GM15510 (cell line): ENCODE data around the gene PDK1.

ENCODE experiments used
- POLR2A ChIP-seq: IDR thresholded peaks from 3 replicates; pipeline ENCODE4 v1.6.1; 2011; ENCODE audit warnings: borderline replicate concordance; ENCODE audit not compliant: insufficient read length; ENCODE audit errors: extremely low read depth

Gene PDK1

DNA sequence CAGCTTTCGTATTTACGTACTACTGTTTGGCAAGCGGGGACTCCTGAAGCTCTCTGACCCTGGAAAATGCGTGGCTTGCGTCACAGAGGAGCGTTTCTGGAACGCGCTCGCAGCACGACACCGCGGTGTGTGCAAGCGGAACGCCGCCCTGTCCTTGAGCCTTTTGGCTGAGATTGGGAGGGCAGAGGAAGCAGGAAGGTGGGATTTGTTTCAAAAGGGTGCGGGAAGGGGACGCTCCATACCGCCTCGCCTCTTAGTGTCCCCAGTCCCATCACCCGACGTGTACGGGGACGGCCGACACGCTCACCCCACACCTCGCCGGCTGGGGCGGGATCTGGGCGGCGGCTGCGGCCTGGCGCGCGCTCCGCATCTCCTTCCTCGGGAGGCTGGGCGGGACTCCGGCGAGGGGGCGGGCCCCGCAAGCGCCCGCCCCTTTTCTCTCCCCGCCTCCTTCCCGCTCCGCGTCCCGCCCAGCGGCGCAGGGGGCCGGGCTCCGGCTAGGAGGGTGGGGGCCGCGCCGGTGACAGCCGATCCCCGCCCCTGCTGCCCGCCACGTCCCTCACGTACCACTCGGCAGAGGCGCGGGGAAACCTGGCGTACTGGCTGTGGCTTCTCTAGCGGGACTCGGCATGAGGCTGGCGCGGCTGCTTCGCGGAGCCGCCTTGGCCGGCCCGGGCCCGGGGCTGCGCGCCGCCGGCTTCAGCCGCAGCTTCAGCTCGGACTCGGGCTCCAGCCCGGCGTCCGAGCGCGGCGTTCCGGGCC lies at the start of gene PDK1:
TSS of gene PDK1 (plus strand) at position 569 of the 762 bp plus-strand sequence. CDS start at position 630, 61 bp downstream.
- TF ChIP-seq POLR2A, result peak; percentile 95

DNA sequence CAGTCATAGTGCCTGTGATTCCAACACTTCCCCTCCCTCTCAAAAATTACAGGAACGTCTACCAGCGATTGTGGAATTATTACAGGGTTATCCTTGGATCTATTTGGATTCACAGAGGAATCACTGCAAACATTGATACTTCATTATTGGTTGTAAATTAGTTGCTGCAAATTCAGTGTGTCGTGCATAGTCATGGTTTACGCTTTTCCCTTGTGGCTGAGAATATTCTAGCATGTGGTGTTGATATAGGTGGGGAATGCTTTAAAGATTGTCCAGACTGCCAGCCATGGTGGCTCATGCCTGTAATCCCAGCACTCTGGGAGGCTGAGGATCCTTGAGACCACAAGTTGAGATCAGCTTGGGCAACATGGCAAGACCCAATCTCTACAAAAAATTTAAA lies 48.7 kb upstream of the PDK1 start:
- TF ChIP-seq POLR2A, result no peak

DNA sequence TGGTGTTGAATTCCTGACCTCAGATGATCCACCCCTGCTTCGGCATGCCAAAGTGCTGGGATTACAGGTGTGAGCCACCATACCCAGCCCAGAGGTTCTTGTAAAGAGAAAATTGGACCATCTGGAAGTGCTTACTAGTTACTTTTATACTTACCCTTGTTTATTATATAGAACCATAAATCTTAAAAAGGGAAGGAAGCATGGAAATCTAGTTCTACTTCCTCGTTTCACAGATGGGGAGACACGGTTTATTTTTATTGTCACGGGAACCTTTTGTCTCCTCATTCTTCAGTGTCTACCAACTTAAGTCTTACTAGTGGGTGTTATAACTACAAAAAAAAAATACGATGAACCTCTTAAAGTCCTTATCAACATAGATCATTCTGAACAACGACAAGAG lies 45.8 kb upstream of the PDK1 start:
- no peak for TF ChIP-seq POLR2A

DNA sequence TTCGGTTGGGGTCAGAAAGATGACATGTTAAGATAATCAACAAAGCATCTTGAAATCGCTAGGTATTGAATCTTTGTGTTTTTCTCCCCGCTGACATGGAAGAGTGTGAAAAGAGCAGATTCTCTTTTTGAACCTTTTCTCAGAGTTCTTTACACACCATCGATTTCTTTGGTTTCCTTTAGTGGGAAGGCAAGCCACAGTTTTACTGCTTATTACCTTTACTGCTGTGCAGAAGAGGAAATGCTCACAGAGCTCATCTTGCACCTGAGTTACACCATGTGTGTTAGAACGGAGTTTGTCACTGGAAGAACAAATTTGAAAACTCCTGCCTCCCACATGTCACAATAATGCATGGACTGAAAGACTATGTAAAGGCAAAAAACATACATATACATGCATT lies 45.3 kb upstream of the PDK1 start:
- TF ChIP-seq POLR2A, result no peak

DNA sequence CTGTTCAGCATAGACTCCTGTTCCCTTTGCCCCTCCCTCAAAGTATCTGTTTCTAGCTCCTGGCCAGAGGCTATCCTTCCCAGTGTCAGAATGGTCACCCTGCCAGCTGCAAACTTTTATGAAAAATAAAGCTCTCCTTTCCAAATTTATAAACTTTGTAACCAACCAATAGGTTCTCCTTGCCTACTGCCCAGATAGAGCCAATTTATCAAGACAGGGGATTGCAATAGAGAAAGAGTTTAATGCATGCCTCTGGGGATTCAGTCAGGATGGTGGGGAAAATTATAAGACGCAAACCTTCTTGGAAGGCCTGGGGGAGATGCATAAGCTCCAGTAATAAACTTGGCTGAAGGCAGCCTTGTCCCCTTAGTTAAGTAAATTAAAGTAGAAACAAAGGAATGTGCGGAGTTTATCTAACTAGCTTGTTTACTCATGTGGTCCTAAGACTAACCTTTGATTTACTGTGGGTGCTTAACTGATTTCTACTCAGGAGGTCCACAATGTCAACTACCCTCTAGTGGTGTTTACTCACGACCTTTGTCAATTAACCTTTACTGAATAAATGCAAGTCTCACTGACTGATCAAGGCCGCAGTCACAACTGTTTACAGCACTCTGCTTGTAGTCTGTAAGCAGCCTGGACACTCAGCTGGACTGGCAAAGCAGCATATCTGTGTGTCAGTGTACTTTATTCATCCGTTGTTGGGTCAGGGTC lies 42.9 kb upstream of the PDK1 start:
- no peak for TF ChIP-seq POLR2A

DNA sequence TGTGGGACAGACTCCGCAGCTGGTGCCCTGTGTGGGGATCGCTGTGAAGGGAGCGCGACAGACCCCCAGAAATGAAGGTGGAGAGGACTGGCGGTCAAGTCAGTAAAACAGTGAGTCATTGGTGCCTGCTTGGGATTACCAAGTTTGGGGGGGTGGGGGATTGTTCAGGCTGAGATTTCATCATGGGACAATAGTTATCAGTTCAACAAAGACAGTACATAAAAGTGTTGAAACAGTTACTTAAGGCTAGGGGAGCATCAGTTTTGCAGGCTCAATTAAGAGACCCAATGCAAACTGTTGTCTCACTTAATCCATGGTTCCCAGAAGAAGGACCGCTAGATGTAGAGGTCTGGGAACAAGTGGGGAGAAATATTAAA lies 42.4 kb upstream of the PDK1 start:
- TF ChIP-seq POLR2A, result no peak

DNA sequence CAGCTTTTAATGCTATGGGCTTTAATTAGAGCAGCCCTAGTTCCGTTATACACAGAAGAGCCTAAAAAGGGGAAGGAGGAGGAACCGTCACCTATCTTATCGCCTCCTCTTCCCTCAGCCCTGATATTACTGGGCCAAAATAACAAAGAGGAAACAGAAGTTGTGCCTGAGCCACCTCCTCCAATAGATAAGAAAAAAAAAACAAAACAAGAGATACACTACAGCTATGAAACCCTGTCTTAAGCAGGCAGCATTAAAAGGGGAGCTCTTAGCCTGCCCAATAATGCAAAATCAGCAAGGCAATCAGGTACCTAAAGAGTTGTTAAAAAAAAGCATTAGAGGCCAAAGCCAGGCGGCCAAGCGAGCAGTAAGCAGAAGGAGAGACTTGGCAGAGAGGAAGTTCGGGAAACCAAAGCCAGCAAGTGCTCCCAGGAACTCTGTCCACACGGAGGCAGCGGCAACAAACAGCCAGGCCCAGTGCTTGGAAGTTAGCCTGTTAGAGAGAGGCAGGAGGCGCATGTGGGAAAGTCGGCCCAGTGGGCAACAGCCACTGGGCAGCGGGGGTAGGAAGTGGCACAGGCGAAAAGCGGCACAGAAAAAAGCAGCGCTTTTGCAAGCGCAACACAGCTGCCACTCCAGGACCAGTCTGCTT lies 41.8 kb upstream of the PDK1 start:
- TF ChIP-seq POLR2A, result no peak

DNA sequence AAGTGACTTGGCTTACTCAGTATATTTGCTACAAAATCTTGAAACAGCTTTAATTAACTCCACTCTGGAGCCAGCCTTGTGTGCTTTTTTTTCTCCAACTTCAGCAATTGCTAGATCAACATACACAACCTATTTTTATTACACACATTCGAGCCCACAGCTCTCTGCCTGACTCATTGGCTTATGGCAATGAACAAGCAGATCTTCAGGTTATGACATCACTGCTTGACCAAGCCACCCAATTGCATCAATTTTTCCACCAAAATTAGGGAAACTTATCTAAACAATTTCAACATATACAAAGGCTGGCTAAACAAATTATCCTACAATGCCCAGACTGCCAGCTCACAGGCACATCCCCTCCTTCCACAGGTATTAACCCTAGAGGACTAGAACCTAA lies 39.6 kb upstream of the PDK1 start:
- TF ChIP-seq POLR2A, result no peak

DNA sequence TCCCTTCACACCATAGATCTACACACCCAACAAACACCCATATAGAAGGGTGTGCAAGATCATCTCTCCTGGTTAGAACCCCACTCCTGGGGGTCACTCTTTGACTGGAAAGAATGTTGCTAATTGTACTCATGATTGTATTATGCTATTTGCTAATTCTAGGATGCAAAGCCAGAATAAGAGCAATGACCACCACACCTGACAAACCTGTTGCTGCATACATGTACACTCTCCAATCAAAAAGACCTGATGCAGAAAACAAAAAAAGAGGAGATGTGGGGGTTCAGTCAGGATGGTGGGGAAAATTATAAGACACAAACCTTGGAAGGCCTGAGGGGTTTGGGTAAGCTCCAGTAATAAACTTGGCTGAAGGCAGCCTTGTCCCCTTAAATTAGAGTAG lies 36.9 kb upstream of the PDK1 start:
- TF ChIP-seq POLR2A, result no peak

DNA sequence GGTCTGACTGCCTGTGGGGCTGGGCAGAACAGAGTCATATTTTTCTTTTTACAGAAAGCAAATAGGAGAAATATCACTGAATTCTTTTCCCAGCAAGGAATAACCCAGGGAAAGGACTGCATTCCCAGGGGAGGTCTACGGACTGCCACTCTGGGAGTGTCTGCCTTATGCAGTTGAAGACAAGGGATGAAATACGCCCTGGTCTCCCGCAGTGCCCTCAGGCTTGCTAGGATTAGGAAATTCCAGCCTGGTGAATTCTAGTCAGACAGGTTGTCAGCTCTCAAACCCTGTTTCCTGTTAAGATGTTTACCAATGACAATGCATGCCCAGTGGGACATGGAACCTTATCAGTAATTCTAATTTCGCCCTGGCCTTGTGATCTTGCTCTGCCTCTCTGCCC lies 30.3 kb upstream of the PDK1 start:
- TF ChIP-seq POLR2A, result no peak

DNA sequence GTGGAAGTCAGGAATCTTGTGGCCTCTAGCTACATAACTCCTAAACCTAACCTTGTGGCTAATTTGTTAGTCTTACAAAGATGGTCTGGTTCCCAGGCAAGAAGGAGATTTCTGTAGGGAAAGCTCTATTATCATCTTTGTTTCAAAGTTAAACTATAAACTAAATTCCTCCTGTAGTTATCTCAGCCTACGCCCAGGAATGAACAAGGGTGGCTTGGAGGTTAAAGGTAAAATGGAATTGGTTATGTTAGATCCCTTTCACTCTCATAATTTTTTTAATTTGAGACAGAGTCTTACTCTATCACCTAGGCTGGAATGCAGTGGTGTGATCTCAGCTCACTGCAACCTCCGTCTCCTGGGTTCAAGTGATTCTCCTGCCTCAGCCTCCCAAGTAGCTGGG lies 24.6 kb upstream of the PDK1 start:
- no peak for TF ChIP-seq POLR2A

DNA sequence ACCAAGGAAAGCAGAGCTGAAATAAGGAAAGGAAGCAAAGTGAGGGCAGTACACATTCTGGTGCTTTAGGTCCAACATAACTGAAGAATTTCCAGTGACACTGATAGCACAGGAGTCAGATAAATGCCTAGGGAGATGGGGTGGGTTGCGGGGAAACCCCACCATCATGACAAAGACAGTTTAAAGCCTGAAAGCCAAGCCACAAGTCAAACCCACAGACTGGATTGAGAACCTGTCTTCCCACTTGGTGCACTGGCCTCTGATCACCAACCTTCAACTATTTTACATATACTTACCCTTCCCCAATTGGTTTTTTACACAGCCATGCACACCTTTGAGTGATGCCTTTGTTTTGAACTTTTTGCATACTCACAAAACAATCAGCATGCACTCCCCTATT lies 22.2 kb upstream of the PDK1 start:
- TF ChIP-seq POLR2A, result no peak

DNA sequence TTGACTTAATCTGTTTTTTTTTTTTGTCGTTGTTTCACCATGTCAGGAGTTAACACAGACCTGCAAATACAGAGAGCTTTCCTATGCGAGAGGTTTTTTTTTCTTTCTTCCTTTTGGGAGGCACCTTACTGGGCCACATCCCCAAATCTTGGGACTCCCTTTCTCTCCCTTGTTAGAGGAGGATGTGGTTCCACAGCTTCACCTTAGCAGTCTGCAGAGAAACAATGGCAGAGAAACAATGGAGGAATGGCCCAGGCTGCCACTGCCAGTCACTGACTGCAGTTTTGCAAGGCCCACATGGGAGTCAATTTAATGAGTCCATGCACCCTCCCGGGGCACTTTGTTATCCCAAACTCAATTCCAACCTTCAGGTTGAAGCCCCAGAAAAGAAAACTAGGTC lies 20.8 kb upstream of the PDK1 start:
- no peak for TF ChIP-seq POLR2A

DNA sequence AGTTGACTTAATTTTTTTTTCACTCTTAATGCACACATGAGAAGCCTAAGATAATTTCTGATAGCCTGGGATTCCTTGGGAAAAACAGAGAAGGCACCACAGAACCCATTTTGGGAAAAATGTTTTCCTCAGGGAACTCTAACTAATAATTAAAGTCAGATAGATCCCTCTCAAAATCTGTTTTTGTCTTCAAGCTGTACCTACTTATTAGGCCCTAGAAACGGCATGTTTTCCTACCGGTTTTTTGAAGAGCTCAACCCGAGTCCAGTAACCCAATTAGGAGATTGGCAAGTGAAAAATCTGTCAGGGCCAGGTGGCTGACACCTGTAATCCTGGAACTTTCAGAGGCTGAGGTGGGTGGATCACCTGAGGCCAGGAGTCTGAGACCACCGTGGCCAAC lies 16.1 kb upstream of the PDK1 start:
- TF ChIP-seq POLR2A, result no peak

DNA sequence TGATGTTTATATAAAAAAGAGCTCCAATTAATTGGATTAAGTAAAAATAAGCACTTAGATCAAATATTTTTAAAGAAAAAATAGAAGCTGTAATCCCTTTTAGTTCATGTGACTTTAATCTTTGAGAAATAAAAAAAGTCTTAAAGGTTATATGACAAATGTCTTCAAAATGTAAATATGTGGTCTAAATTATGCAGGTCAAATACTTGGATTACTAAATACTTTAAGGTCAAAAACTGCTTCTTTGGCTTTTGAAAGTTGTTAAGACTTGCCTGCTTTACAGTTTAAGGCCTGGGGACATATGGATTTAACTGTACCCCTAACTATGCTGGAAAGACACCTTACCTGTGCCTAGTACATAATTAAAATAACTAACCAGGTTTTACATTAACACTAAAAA lies 15.5 kb upstream of the PDK1 start:
- TF ChIP-seq POLR2A, result no peak
